Activated CD8-positive, alpha-beta memory T cell treated with anti-CD3 and anti-CD28 coated beads for 24 hours (primary cell): ENCODE results near the gene HS6ST2.

Experiments used
- DNase-seq: peaks from one replicate; pipeline ENCODE4 v3.0.0-alpha.2; 2020

HS6ST2 gene

DNA sequence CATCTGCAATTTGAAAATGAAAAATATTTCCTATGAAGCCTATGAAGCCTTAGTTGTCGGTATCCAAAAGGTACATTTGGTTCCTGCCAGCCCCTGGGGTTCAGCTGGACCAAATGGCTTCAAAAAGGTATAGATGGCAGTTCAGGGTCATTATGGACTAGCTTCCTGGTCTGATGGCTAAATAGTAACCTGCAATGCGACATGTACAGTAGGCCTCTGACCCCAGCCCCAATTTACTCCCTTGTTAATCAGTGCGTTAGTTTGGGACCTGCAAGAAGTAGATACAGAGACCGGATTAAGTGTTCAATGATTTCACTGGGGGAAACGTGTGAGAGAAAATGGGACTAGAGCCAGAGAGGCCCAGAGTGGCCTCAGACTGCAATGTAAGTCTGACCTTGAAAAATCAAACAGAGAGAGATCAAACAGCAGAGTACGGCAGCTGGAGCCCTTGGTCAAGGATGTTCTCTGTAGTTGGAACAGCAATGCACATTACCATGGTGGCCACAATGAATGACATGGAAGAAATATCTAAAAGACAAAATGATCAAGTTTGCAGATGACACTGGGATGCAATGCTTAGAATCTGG is 354.6 kb downstream of the HS6ST2 start:
- no peak for DNase-seq

DNA sequence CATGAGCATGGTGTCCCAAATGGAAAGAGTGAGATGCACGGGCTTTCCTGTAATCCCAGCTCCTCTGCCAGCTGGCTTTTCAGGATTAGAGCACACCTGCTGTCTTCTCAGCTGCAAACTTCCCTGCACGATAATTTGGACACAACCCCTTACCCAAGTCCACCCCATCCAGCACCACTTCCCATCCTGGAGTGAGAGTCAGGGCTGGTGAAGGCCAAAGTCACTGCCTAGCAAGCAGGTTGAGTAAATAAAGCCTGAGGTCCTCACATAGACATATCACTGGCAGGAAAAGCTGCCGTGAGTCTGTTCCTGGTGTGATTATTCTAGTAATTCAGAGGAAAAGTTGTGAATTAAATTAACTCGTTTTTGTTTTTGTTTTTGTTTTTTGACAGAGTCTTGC is 355.7 kb downstream of the HS6ST2 start:
- DNase-seq = no peak

DNA sequence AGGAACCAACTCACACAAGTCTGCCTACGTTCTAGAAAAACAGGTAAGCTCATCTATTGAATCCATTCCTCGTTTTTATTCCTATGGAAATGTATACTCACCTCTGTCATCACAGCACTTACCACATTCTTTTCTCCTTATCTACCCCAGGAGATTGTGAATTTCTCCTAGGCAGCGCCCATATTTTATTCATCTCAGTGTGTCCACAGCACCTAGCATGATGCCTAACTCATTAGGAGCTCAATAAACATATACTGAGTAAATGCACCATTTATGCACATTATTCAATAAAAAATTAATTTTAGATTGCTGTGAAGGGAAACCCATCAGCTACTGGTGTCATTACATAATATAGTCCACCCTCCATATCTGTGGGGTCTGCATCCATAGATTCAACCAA is 363.4 kb downstream of the HS6ST2 start:
- DNase-seq = no peak

DNA sequence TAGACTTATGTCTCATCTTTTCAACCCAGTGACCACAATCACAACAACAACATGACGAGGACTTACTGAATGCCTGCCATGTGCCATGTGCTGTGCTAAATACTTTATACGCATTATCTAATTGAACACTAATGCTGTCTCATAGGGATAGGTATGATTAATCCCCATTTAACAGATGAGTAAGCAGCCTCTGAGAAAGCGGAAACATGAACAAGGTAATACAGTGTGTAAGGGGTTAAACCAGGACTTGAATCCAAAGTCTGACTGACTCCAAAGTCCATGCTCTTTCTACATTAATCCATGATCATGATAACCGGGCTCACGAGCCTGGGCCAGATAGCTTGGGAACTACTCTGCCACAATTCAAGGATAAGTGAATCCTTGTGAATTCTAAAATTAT is 364.3 kb downstream of the HS6ST2 start:
- DNase-seq = no peak

DNA sequence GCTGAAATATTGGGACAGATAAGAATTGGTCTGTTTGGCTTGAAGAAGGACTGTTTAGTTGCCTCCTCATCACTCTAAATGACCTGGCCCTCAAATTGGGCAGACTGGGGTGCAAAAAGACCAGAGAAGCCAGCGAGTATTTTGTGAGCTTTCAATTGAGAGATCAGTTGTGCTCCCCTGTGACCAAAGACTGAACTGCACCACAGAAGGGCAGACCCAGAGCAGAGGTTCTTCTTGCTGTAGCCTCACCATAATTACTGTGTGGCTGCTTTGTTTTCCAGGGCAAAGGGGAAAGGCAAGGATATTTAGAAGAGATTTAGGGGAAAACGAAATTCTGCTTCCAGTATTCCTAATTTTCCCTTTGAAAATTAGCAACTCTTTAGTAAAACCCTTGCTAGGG is 365.5 kb downstream of the HS6ST2 start:
- DNase-seq = no peak

DNA sequence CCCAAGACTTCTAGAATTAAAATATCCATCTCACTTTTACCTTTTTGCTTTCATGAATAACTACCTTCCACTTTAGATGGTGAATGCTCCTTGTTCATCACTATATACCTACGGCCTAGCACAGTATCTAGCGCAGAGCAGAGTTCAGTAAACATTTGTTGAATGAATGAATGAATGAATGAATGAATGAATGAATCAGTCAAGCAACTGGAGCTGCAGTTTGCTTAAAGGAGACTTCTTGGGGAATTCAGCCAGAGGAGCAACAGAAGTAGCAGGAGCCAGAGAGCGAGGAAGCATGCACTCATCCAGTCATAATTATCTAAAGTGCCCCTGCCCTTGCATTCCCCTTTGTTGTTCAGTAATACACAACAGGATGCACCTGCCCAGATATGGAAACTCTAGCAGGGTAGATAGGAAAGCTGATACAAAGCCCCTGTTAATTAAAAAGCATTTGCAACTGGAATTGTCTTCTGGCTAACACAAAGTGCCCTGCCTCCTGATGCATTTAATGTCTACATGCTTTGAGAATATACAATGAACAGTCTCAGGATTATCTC is 366.6 kb downstream of the HS6ST2 start:
- DNase-seq = no peak

DNA sequence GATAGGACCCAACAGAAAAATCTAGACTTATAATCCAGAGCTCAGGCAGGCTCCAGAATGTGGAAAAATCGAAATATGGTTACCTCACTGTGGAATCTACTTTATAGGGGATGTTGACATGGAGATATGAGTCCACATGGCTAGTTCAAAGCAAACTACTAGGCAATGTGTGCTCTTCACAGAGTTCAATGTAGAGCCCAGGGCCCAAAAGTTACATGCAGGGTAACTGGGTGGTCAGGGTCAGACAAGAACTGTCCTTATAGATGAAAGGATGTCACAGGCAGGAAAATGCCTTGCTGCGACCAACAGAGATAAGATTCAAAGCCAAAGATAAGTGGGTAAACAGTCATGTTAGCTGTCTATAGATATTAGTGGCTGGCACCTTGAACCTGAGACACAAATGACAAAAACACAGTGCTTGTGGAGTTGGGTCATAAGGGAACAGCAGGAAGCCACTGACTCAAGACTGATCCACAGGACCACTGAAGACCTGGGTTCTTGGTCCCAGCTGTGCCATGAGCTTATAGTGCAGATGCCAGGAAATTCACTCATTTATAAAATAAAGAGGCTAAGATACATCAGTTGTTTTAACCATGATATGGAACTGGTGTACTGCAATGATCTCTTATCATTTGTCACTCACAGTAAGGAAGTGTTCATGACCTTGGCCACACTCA is 367.9 kb downstream of the HS6ST2 start:
- no peak for DNase-seq

DNA sequence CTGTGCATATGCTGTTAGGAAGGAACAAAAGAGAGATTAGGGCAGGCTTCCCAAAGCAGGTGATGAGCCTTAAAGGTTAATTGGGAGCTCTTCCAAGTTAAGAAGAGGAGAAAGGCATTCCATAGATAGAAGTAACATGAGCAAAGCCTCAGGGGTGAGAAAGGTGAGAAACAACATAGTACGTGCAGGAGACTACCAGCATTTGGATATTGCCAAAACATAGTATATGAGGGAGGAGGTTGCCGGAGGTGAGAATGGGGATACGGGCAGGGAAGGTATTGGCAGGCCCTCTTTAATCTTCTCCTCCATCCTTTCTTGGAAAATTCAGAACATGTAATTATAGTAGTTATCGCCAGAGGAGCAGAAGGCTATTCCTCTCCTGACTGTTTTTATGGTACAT is 373.5 kb downstream of the HS6ST2 start:
- DNase-seq = no peak

DNA sequence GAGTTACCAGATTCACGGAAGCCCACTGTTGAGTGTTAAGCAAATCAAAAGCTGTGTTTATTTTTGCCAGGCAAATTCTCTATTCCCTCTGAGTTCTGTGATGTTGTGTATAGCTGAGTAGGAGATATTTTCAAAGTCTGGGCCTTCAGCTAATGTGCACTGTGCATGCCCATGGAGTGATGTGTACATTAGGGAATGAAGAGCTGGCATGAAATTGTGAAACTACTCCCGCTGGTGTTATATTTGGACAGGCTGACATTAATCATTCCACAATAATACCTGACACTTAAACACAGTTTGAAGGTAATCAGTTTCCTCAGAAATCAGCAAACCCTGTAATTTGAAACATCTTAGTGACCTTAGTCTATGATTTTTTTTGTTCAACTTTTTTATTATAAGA is 381.5 kb downstream of the HS6ST2 start:
- DNase-seq = no peak
